K562 (cell line): Measurements from ENCODE around the gene PIANP. TPM values are rescaled to one million over a fixed set of nuclear protein-coding genes. Genes with fewer than 3 reads are reported as not detected.
A peak's percentile ranks its signal among the peaks of the same experiment; 100 is the strongest.

Source experiments
- ATAC-seq: fragments of 200-7000 bp; cut with Tn5 transposase; 3 replicates; pipeline ENCODE4 v1.9.1; 2020; ENCODE audit warnings: moderate library complexity
- BruUV-seq: library from RNA; stranded (reverse); fragments of 400-500 nt; replicated peaks from 2 replicates; lab custom pipeline; 2021; lab: Mats Ljungman, UMichigan
- CTCF ChIA-PET: fragments of 300-600 bp; formaldehyde crosslinking; extraction: SDS; loops from one replicate; lab custom pipeline; 2021; ENCODE audit warnings: low intra/inter-chr PET ratio; lab: Yijun Ruan, JAX
- POLR2A ChIA-PET: fragments of 300-600, 350-650 bp; sonication (Branson Sonifier 250); formaldehyde crosslinking; extraction: SDS; loops from one replicate; lab custom pipeline; 2021; ENCODE audit warnings: antibody characterized with exemption, inconsistent platforms; lab: Yijun Ruan, JAX
- DNase-seq, 4 experiments: peaks; one replicate each; pipeline versions ENCODE4 v3.0.0 to v3.0.0-alpha.2; 2011 to 2018; ENCODE audit warnings: low spot score in 3 of 4, mixed read lengths in 3 of 4; ENCODE audit errors: extremely low read depth in 1 of 4
- FAIRE-seq: peaks from 2 replicates; lab custom pipeline; 2011; peaks lifted over from hg19 to GRCh38; lab: Jason Lieb, UNC
- H2AFZ ChIP-seq: 2 replicates; pipeline ENCODE4 v1.6.0; 2011; ENCODE audit warnings: low read depth, low read length, control low read depth, inconsistent platforms
- H3K27ac ChIP-seq: fragments of 200-600 bp; 3 replicates; pipeline ENCODE4 v1.8.0; 2011; ENCODE audit warnings: low read depth, mild to moderate bottlenecking, control low read depth, inconsistent platforms, low read length, moderate library complexity, mixed read lengths; ENCODE audit errors: extremely low read depth
- H3K27me3 ChIP-seq, 2 experiments: fragments of 300-600 bp in 1 of 2; 2 replicates in 1 of 2; 3 replicates in 1 of 2; pipeline versions ENCODE4 v1.6.0 to v1.8.0; 2011; ENCODE audit warnings: inconsistent platforms in 2 of 2, low read length in 2 of 2, mild to moderate bottlenecking in 1 of 2, mixed read lengths in 1 of 2, moderate library complexity in 1 of 2; ENCODE audit not compliant: control insufficient read depth in 2 of 2, insufficient read depth in 2 of 2
- H3K36me3 ChIP-seq: fragments of 300-600 bp; 3 replicates; pipeline ENCODE4 v1.8.0; 2011; ENCODE audit warnings: mild to moderate bottlenecking, low read length, inconsistent platforms; ENCODE audit not compliant: control insufficient read depth, insufficient read depth
- H3K4me1 ChIP-seq, 2 experiments: fragments of 200-600 bp in 1 of 2; replicated peaks in 1 of 2; 2 replicates in 1 of 2; 3 replicates in 1 of 2; pipeline versions ENCODE4 v1.5.1 to v1.8.0; 2011; ENCODE audit warnings: inconsistent platforms in 2 of 2, low read length in 2 of 2, mild to moderate bottlenecking in 1 of 2, mixed read lengths in 1 of 2, moderate library complexity in 1 of 2; ENCODE audit not compliant: control insufficient read depth in 2 of 2, insufficient read depth in 2 of 2
- H3K4me2 ChIP-seq: 2 replicates; pipeline ENCODE4 v1.6.1; 2011; ENCODE audit warnings: low read length, control low read depth, inconsistent platforms, mixed read lengths; ENCODE audit not compliant: insufficient read depth
- H3K4me3 ChIP-seq: fragments of 200-600 bp; sonication (generic), shearing (Covaris generic); 2 replicates; pipeline ENCODE4 v1.5.1; 2016; ENCODE audit warnings: control low read depth, inconsistent platforms
- H3K79me2 ChIP-seq: fragments of 200-600 bp; 3 replicates; pipeline ENCODE4 v1.8.0; 2011; ENCODE audit warnings: low read length, inconsistent platforms; ENCODE audit not compliant: control insufficient read depth, insufficient read depth
- H3K9ac ChIP-seq, 2 experiments: 2 replicates each; pipeline versions ENCODE4 v1.6.0 to v1.6.1; 2011; ENCODE audit warnings: low read depth in 2 of 2, low read length in 2 of 2, control low read depth in 1 of 2, inconsistent platforms in 1 of 2, mild to moderate bottlenecking in 1 of 2, mixed read lengths in 1 of 2; ENCODE audit not compliant: insufficient read depth in 1 of 2
- H3K9me1 ChIP-seq: one replicate; pipeline ENCODE4 v1.6.0; 2011; ENCODE audit warnings: inconsistent platforms, mild to moderate bottlenecking, low read length, moderate library complexity; ENCODE audit not compliant: control insufficient read depth, insufficient read depth
- H3K9me3 ChIP-seq: replicated peaks from 2 replicates; pipeline ENCODE4 v1.5.1; 2011; ENCODE audit warnings: low read depth, low read length, inconsistent platforms; ENCODE audit not compliant: control insufficient read depth, insufficient read depth
- H4K20me1 ChIP-seq: replicated peaks from 2 replicates; pipeline ENCODE4 v1.6.1; 2011; ENCODE audit warnings: low read length, inconsistent platforms, mixed read lengths; ENCODE audit not compliant: control insufficient read depth, insufficient read depth
- CTCF ChIP-seq, 3 experiments: IDR thresholded peaks in 2 of 3; conservative IDR thresholded peaks in 1 of 3; 2 replicates each; pipeline ENCODE4 v1.5.1; 2011 to 2012; ENCODE audit warnings: low read length in 3 of 3, mild to moderate bottlenecking in 3 of 3, control low read depth in 2 of 3, improper control_type of control experiment in 1 of 3, inconsistent platforms in 1 of 3, low read depth in 1 of 3, mixed read lengths in 1 of 3, moderate library complexity in 1 of 3; ENCODE audit not compliant: insufficient read depth in 2 of 3
- RAD21 ChIP-seq, 2 experiments: fragments of 250-450 bp in 1 of 2; fragments of 450-650 bp in 1 of 2; sonication (Bioruptor Pico) in 1 of 2; formaldehyde crosslinking in 1 of 2; IDR thresholded peaks in 1 of 2; conservative IDR thresholded peaks in 1 of 2; 2 replicates each; pipeline versions ENCODE4 v1.4.0 to v1.8.0; 2020 to 2022; ENCODE audit warnings: mild to moderate bottlenecking in 2 of 2, moderate library complexity in 1 of 2
- RBFOX2 ChIP-seq: fragments of 200-400 bp; formaldehyde crosslinking; IDR thresholded peaks from 2 replicates; pipeline ENCODE4 v1.6.1; 2017; ENCODE audit warnings: low read depth, mild to moderate bottlenecking, low read length, moderate library complexity
- REST ChIP-seq, 2 experiments: fragments of 450-650 bp; formaldehyde crosslinking in 1 of 2; IDR thresholded peaks; 2 replicates each; pipeline versions ENCODE4 v1.4.0 to v1.6.1; 2014 to 2020; ENCODE audit warnings: mild to moderate bottlenecking in 2 of 2, borderline replicate concordance in 1 of 2, low read depth in 1 of 2
- TFAP4 ChIP-seq: sonication (generic); formaldehyde crosslinking; IDR thresholded peaks from 2 replicates; pipeline ENCODE4 v1.8.0; 2022; ENCODE audit warnings: missing genetic modification reagents, mild to moderate bottlenecking, moderate library complexity, borderline replicate concordance
- WGBS: fragments of 100-300 bp; shearing (Covaris generic); methylation state at CpG from one replicate; pipeline ENCODE4 v1.1.6; 2016; ENCODE audit warnings: low coverage, mixed read lengths; ENCODE audit not compliant: insufficient coverage; ENCODE audit errors: missing lambda C conversion rate; 5-methylcytosine and 5-hydroxymethylcytosine counted together
- in situ Hi-C: fragments of 300-500 bp; cut with MboI; formaldehyde crosslinking; loops from 4 replicates; pipeline ENCODE4 v1.15.0; 2018; ENCODE audit warnings: inconsistent platforms, mixed read lengths
- intact Hi-C: fragments of 100-400 bp; cut with micrococcal nuclease; formaldehyde crosslinking; loops from 2 replicates; pipeline ENCODE4 v1.14.2; 2022
- polyA plus RNA-seq, 8 experiments: library from polyadenylated mRNA; depleted of rRNA in 4 of 8; stranded (reverse) in 5 of 8; unstranded in 3 of 8; fragments of >200 nt; fragmentation: Nextera tagmentation in 2 of 8; fragmentation: Illumina TruSeq in 1 of 8; extraction: Ambion mirVana in 2 of 8; extraction: Trizol in 1 of 8; gene quantifications; 2 replicates each; pipeline versions ENCODE4 v1.2.1 to v1.2.3, GENCODE V29; 2011 to 2014; ENCODE audit warnings: inconsistent platforms in 1 of 8, missing spikeins in 1 of 8
- total RNA-seq, 7 experiments: library from RNA; depleted of rRNA in 6 of 7; stranded (reverse); fragments of >200 nt in 6 of 7; fragmentation: Illumina TruSeq in 2 of 7; extraction: Trizol in 2 of 7; gene quantifications; 2 replicates each; pipeline versions ENCODE4 v1.2.1 to v1.2.3, GENCODE V29; 2011 to 2021; ENCODE audit warnings: low replicate concordance in 1 of 7

PIANP gene
- total and polyA plus RNA-seq, 9 of the 15 experiments (the other 6 are each of a cell fraction or from before 2014, with no cell fraction given): 0.07 TPM; not detected in 8

- FAIRE-seq (no peak), ATAC-seq (peak; percentile 54; the same call in 1 of the 3 replicates), DNase-seq (no peak)
- POLR2A ChIA-PET: interaction anchor here (0.8 to 1.0 kb wide), 3 partner anchors 8 to 30 kb away, joined by 3 to 4 read pairs (median 3); partner anchors contain the start of gene LPAR5
- no TSS peak for BruUV-seq
- WGBS: 18% methylated on average over 4 of the region's 5 CpGs
- no peak overlapping the region for H3K9ac ChIP-seq
- H3K4me1 ChIP-seq: peaks cover 13 to 14% of the 10 kb centered on the region in 2 experiments; a peak in 4 of 5 replicates
- no peak overlapping the region for H3K4me2 ChIP-seq
- no peaks in the 10 kb centered on the region for H3K79me2 ChIP-seq
- TF ChIP-seq CTCF (IDR thresholded peaks at IDR 0.05 in 2 of 3, conservative IDR thresholded peaks at IDR 0.05 in 1 of 3; ENCODE audit: insufficient read depth in 2 of 3, low read depth in 1 of 3, low read length in 3 of 3): peak; percentile 10 to 53 (median 28); a peak in 2 of 6 replicates
- TF ChIP-seq TFAP4: peak; percentile 52; the same call in 1 of the 2 replicates
- peak; percentile 12 to 59; a peak in 2 of 4 replicates for TF ChIP-seq RAD21 (CRISPR knock-in tag; conservative IDR thresholded peaks at IDR 0.05 in 1 of 2, IDR thresholded peaks at IDR 0.05 in 1 of 2)
- peak; percentile 61; the same call in 1 of the 2 replicates for TF ChIP-seq REST (IDR thresholded peaks at IDR 0.05; ENCODE audit: borderline replicate concordance)
- TF ChIP-seq REST (CRISPR knock-in tag; IDR thresholded peaks at IDR 0.05; ENCODE audit: low read depth): no peak
- no peak for TF ChIP-seq RBFOX2
- in situ Hi-C loops (no loop called here), intact Hi-C loops (loop anchor here (1.0 kb wide), 1 partner anchor 28 kb away; no protein-coding TSS in a partner anchor)
- no peak overlapping the region for H3K4me3 ChIP-seq
- H3K27me3 ChIP-seq: no peaks in the 10 kb centered on the region
- no peaks in the 10 kb centered on the region for H4K20me1 ChIP-seq
- H3K27ac ChIP-seq: no peak overlapping the region
- H3K9me1 ChIP-seq: no peaks in the 10 kb centered on the region
- CTCF ChIA-PET: interaction anchor here (0.9 kb wide), 1 partner anchor 28 kb away, joined by 3 read pairs; no protein-coding TSS in a partner anchor
- no peaks in the 10 kb centered on the region for H3K36me3 ChIP-seq
- peak overlapping the region; percentile 82 for H2AFZ ChIP-seq
- H3K9me3 ChIP-seq: peaks cover 8% of the 10 kb centered on the region
Observed at GRCh38 chr12:6644903-6645302, 55.7 kb downstream of the PIANP start.
